Stimulated activated CD4-positive, alpha-beta T cell treated with anti-CD3 and anti-CD28 coated beads, Interleukin-15, amount 100 ng/mL, for 1 hour (primary cell): ENCODE data around the gene ARHGAP23.

Experiments
- DNase-seq, 2 donors: peaks; one replicate each; pipeline ENCODE4 v3.0.0-alpha.2; 2020; ENCODE audit warnings: low read depth in 1 of 2, low spot score in 1 of 2

The ARHGAP23 gene

DNA sequence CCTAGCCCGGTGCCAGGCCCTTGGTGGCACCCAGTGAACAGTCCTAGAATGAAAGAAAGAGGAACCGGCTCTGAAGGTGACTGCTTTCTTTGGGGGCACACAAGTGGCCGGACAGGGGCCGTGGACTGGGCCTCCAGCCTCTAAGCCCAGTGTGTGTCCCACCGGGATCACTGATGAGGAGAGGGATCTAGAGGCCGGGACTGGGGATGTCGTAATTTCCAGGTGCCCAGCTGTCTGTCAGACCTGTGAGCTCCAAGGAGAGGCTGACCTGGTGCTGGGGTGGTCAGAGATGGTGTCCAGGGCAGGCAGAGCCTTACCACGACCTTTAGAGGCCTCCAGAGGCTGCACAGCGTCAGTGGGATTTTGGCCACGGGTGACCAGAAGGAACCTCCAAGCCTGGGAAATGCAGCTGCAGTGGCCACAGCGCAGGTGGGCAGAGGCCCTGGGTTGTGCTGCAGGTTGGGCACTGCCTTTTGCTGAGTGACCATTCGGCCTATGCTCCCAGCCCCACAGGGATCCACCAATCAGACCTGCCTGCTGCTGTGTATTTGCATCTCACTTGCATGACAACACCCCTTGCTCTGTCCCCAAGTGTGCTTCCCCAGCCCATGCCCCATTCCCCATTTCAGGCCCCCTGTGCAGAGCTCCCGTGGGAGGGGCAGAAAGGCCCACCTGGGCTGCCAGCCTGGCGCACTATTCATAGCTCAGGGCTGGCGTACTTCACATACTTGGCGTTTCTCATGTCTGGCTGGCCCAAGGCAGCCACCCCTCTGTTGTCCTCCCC, 12.5 kb downstream of the ARHGAP23 start:
- no peak for DNase-seq

DNA sequence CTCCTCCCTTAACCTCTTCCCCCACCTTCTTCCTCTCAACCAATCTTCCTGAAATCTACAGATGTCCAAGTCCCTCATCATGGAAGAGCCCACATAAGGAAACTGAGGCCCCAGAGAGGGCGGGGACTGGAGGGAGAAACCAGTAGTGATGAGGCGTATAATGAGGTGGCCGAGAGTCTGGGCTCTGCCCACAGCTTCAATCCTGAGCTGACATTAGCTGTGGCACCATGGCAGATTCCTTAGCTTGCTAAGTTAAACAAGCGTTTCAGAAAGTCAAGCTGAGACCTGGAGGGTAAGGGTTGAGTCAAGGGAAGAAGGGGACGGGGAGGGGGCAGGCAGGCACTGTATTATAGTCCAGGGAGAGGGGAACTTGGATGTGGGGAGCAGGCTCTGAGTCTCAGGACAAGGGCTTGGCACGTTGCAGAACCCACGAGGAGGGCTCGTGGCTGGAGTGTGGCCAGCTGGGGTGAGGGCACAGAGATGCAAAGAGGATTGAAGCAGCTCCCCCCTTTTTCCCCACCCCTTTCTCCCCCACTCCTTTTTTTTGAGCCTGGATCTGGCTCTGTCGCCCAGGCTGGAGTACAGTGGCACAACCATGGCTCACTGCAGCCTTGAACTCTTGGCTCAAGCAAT, 13.3 kb downstream of the ARHGAP23 start:
- no peak for DNase-seq

DNA sequence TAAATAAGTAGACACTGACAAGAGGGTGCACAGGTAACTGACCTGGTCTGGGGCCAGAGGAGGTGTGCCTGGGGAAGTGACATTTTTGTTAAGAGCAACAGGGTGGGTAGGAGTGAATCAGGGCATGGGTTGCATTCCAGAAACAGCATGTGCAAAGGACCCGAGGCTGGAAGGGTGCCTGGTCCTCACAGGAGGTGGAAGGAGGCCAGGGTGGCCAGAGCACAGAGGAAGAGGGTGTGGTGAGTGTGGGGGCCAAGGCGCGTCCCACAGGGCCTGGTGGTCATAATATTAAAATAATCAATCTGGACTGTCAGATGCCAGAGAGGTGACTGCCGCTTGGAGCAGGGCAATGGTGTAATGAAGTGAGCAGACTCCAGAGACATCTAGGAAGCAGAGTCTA, 14.3 kb downstream of the ARHGAP23 start:
- no peak for DNase-seq

DNA sequence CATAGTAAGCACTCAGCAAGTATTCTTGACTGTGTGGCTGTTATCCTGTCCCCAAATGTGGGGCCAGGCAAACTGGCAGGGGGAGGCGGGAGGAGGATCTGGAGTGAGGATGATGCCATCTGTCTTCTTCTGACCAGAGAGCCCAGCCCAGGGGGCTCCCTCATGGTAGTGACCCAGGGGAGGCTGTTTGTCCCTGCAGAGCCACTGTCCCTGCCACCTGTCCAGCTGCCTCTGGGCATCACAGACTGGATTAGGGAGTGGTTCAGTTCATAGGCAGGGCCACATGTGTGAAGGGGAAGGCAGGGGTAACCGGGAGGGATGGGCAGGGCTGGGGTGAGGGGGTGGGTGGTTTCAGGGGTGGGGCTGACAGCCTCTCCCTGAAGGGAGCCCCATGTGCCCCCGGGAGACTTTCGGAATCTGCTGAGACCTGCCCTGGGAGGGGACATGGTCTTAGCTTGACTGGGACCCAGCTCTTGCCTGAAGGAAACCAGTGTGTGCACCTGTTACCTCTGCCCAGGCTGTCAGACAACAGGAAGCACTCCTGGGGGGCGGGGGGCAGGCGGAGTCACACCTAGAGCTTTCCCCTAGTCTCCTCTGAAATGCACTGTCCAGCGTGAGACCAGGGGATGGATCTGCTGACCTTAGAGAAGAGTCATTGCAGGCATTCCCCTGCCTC, 15.2 kb downstream of the ARHGAP23 start:
- DNase-seq = no peak

DNA sequence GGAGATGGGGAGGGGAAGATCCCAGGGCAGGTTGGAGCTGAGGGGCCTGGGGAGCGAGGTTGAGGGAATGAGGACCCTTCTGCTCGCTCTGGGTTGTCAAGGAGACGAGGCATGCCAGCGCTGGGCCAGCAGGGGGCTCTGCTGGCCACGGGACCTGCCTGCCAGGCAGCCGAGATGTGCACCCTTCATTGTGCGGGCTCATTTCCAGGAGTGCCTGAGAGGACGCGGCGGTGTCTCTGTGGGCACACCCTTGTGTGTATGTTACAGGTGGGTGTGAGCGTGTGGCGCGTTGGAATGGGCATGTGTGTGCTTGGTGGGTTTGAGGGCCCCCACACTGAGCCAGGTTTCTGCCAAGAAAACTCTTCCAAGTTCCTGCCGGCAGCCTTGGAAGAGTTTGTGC, 15.9 kb downstream of the ARHGAP23 start:
- peak; percentile 23 to 47 for DNase-seq

DNA sequence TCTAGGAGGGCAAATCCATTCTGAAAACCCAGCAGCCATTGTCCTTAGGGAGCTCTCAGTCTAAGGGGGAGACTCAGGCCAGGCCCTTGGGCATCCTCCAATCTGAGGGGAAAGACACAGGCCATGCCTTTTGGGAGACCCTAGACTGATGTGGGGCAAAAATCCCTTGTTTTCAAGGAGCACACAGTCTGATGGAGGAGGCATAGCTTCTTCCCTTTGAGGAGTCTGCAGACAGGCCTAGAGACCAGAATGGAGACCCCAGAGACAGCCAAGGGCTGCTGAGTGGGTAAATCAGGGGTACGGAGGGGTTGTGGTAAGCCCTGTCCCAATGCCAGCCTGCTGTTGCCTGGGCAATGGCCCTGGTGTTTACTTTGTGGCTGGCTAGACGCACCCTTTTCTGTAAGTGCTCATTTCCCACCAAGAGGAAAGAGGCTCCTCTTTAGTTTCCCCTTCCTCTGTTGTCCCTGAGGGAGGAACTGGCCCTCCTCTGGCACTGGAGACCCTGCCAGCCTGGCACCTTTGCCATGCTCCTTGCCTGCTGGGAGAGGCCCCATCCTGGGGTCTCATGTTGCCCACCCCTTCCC, 19.3 kb downstream of the ARHGAP23 start:
- no peak for DNase-seq

DNA sequence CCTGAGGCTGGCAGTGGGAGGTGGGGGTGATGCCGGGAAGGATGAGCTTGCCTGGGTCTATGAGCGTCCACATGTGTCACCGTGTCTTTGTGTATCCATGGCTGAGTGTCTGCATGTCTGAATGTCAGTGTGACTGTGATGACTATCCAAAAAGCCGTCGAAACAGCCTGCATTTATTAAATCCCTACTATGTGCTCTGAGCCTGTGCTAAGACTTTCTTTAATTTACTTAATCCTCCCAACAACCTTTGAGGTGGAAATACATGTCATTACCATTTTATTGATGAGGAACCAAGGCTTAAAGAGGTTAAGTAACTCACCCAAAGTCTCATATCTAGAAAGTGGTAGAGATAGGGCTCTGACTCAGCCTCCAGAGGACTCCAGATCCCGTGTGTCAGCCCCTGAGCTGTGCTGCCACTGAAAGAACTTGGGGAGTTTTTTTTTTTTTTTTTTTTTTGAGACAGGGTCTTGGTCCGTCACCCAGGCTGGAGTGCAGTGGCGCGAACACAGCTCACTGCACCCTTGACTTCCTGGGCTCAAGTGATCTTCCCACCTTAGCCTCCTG, 20.0 kb downstream of the ARHGAP23 start:
- no peak for DNase-seq

DNA sequence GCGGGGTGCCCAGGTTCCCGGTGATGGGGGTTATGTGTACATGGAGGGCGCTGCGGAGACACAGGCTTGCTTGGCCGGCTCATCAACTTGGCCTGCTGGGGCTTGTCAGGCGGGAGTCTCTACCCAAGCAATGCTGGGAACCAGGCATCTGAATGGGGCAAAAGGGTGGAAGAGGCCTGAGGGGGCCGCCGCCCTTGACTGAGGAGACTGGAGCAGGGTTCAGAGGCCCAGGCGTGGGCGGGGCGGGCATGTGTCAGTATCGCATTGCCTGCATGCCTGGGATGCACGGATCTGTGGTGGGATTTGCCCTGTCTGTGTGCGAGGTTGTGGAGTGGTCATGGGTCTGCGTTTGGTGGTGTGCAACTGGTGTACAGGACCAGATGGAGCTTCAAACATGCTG, 21.1 kb downstream of the ARHGAP23 start:
- DNase-seq = no peak

DNA sequence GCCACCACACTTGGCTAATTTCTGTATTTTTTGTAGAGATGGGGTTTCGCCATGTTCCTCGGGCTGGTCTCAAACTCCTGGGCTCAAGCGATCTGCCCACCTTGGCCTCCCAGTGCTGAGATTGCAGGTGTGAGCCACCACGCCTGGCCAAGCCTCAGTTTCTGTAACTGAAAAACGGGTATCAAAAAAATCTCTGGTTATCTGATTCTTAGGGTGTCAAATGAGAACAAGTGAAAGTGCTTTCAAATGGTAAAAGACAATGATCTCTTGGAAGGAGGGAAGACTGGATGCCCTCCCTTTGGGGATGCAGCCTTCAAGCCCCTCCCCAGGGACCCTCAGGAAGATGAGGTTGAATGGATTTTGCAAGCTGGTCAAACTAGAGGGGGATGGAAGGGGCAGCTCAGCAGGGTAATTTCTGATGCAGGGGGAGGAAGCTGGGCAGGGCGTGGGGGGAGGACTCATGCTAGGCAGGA, 22.3 kb downstream of the ARHGAP23 start:
- no peak for DNase-seq

DNA sequence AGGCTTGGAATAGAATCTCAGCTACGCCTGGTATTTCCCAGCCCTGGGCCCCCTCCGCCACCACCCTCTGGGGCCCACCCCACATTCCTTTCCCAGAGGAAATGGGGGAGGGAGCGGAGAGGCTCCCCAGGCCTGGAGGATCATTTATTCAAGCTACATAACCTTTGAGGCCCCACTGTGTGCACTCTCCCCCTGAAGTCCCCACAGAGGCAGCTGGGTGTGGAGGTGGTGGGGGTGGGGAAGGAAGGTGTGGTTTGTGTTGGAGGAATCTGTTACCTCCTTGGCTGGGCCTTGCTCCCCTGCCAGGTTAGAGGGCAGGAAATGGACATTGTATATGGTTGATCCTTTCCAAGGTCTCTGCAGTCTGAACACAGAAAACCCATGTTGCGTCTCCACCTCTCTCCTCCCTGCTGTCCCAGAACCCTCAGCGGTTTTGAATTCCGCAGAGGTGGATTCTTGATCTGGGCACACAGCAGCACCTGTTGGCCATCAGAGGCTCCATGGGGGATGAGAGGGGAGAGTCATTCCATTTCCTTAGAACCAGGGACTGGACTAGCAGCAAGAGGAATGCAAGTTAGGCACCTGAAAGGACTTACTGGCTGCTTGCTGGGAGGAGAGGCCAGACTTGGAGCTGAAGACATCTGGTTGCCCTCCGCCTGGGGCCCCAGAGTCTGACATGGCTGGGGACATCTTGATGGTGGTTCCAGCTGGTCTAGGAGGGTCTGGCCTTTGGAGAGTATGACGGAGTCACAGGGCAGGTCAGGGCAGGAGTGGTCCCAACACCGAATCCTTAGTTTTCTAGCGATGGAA, 23.0 kb downstream of the ARHGAP23 start:
- DNase-seq = no peak

DNA sequence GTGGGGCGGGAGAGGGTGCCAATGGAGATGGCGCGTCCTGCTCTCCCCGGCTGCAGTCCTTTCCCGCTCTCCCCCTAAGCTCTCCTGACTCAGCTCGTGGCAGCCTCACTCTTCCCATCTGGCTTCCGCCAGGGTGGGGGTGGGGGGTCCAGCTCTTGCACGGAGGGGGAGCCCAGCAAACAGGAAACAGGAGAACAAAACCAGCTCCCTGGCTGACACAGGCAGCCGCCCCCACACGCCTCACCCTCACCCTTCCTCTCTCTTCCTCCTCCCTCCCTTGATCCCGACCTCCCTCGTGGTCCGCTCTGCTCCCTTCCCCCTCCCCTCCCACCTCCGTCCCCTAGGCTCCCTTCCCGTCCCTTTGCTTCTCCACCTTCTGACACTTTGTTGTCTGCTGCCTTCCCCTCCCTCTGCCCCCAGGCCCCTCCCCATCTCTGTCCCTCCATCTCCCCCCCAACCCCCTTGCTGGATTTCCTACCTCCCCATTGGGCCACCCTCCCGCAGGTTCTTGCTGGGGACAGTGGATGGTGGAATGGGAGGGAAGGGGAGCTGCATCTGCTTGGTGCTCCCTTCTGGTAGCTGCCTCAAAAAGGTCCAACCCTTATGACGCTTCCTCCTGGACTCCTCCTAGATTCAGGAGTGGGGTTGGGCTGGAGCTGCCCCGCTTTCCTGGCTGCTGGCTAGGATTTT, 23.7 kb downstream of the ARHGAP23 start:
- DNase-seq = no peak

DNA sequence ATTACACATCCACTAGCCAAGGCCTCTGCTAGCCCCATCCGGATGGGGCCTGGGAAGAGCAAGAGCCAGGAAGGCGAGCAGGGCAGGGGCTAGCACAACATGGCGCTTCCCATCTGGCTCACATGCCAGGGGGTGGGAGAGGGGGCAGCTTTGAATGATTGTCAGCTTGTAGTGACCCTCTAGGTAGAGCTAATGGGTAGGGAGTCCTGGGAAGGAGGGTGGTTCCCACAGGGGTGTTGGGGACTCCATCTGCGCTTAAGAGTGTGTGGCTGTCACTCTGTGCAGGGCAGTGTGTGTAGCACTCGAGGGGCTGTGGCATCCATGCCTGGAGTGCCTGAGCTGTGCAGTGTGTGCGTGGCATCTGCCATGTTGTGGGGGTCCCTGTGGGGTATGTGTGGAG, 24.5 kb downstream of the ARHGAP23 start:
- no peak for DNase-seq

DNA sequence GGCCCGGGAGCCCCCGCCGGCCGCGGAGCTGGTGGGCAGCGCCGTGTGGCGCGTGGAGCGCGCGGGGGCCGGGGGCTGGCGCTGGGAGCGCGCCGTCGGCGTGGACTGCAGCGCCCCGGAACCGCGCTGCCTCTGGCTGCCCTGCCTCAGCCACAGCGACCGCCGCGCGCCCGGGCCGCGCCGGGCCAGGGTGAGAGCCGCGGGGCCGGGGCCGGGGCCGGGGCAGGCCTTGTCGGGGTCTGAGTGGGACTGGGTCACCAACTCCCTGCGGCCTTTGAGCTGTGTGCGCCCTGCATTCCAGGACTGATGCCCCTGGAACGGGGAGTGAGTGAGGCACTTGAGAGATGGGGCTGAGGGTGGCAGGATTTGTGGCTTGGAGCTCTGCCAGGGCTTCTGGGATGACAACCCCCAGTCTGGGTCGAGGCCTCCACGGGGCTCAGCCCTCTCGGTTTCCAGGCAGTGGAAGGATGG, 25.7 kb downstream of the ARHGAP23 start:
- no peak for DNase-seq

DNA sequence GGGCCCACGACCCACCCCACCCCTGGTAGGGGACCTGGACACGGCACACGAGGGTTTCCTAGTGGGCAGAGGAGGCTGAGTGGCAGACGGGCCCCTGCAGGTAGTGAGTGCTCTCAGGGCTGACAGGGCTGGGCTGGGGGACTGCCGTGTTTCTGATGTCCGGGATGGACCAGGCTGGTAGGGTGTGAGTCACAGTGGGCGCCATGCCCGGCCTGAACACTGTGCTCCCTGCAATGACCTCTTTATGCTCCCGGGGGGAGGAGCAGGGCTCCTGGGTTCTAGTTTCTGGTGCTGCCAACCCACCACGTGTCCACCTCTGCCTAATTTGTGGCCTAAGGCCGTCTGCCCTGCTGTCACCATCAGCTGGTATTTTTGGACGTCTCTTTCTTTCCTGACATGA, 26.3 kb downstream of the ARHGAP23 start:
- DNase-seq = no peak

DNA sequence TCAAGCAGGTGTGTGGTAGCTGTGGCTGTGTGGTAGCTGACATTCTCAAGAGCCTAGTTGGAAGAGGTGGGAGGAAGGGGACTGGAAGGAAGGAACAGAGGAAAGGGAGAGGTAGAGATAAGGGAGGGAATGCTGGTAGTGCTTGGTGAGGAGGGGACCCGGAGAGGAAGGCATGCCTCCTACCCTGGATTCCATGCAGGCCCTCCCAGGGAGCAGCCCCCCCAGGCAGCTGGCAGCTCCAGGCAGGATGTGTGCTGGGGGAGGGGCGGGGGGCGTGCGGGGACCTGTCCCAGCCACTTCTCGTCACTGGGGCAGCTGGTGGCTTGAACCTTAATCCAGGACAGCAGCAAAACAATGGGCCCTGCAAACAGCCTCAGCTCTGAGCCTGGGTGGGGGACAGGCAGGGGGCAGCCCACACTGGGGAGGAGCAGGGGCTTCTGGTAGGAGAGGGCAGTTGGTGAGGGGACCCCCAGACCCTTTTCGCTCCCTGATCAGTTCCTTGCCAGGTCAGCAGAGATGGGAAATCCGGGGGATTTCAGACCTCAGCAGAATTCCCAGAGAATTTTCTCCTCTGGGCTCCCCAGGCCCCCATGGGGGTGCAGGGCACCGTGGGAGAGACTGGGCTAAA, 27.1 kb downstream of the ARHGAP23 start:
- no peak for DNase-seq

DNA sequence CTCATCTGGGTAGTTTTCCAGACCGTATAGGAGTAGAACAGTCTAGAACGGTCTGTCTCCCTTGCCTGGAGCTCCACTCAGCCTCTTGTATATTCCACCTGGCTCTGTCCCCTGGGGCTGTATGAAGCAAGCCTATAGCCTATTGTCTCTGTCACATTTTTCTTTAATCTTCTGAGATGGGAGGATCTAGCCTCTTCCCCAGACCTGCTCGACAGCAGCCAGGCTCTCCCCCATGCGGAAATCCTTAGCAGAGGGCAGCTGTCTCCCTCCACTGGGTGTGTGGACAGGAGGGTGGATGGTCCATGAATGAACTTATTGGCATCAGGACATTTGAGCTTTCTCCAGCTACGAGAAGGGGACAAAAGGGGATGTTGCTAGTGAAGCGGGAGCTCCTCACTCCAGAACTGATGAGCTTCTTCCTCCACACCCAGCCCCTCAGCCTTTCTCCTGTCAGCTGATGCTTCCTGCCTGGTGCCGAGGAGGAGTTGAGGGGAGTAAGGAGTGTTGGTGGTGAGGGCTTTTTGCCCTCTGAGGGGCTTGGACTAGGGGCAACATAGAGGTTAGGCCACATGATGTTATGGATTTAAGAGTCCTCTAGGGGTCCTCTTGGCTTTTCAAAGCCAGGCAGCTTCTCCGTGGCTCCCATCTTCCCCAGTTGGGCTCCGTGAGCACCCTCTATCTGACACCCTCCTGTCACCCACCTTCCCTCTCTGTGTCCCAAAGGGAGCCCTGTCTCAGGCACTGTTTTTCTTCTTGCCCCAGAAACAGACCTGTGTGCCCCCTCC, 28.0 kb downstream of the ARHGAP23 start:
- DNase-seq = no peak

DNA sequence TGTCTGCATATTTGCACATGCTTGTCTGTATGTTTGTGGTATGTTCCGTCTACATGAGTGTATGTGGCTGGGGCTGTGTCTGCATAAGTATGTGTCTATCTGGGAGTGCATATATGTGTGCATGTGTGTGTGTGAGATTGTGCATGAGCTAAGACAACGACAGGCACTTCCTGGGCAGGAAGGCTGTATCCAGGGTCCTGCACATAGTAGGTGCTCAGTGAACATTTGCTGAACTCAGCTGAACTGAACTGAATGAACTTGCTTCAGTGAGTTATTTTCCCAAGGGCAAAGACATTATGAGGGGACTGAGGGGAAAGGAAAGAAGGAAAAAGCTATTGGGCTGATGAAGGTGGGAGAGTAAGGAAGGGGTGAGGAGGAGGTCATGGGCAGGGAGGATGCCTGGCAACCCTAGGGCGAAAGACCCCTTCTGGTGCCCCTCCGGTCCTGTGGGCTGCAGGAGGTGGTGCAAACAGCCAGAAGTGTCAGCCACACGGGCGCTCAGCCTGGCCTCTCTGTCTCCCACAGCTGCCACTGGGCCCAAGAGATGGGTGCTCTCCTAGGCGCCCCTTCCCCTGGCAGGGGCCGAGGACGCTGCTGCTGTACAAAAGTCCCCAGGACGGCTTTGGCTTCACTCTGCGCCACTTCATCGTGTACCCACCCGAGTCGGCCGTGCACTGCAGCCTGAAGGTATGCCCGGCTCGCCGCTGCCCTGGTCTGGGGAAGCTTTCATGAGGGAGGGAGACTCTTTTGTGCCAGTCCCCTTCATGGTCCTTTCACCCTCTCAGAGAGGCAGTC, 29.5 kb downstream of the ARHGAP23 start:
- no peak for DNase-seq

DNA sequence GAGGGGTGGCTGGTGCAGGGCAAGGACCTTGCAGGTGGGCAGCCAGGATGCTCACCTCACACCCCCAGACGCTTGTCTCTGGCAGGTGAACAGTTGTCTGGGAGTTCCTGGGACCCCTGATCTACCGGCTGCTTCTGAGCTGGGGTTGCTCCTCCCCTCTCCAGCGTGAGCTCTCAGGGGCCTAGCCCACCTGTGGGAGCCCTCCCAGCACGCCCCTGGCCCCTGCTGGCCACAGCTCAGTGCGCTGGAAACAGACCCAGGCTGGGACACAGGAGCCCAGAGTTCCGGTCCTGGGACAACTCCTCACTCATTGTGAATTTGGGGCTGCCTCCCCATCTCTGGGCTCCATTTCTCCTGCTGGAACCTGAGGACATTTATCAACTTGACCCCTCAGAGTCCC, 30.3 kb downstream of the ARHGAP23 start:
- no peak for DNase-seq
